ENCODE results near the gene PRDM16. TPM values are rescaled to one million over a fixed set of nuclear protein-coding genes. Genes with fewer than 3 reads are reported as not detected.
"Not testable (repeated sequence)": the region's sequence is repeated elsewhere in the genome, so short reads cannot be mapped to it uniquely, and the experiment has no call there.

Gene PRDM16
- polyA plus RNA-seq, 2 donors: 0.15 to 0.28 TPM

- no peaks in the 10 kb centered on the region for H3K4me1 ChIP-seq (ENCODE audit: control insufficient read depth in 2 of 2, insufficient read depth in 2 of 2, low read length in 1 of 2)
- H3K9me3 ChIP-seq (ENCODE audit: control insufficient read depth in 2 of 2, insufficient read depth in 1 of 2, low read depth in 1 of 2, low read length in 1 of 2): no peaks in the 10 kb centered on the region
- no peak overlapping the region for H3K4me3 ChIP-seq (ENCODE audit: low read depth in 1 of 2, low read length in 2 of 2)
- WGBS, 2 donors: 48 to 51% methylated on average over 30 of the region's 30 CpGs
- H3K36me3 ChIP-seq (ENCODE audit: control insufficient read depth in 2 of 2, insufficient read depth in 2 of 2, low read length in 1 of 2): no peaks in the 10 kb centered on the region
- no peak overlapping the region for H3K27ac ChIP-seq (ENCODE audit: low read depth in 2 of 2, low read length in 1 of 2)
- no peaks in the 10 kb centered on the region for H3K27me3 ChIP-seq (ENCODE audit: control insufficient read depth in 1 of 2, insufficient read depth in 2 of 2, low read length in 2 of 2)
Measured at GRCh38 chr1:3161176-3161840, 92.3 kb downstream of the PRDM16 start.

- H3K36me3 ChIP-seq (ENCODE audit: control insufficient read depth in 2 of 2, insufficient read depth in 2 of 2, low read length in 1 of 2): no peaks in the 10 kb centered on the region
- H3K9me3 ChIP-seq (ENCODE audit: control insufficient read depth in 2 of 2, insufficient read depth in 1 of 2, low read depth in 1 of 2, low read length in 1 of 2): no peaks in the 10 kb centered on the region
- 72 to 84% methylated on average over 27 of the region's 27 CpGs for WGBS, 2 donors
- H3K4me3 ChIP-seq (ENCODE audit: low read depth in 1 of 2, low read length in 2 of 2): no peak overlapping the region
- H3K27ac ChIP-seq (ENCODE audit: low read depth in 2 of 2, low read length in 1 of 2): no peak overlapping the region
- no peaks in the 10 kb centered on the region for H3K4me1 ChIP-seq (ENCODE audit: control insufficient read depth in 2 of 2, insufficient read depth in 2 of 2, low read length in 1 of 2)
- no peaks in the 10 kb centered on the region for H3K27me3 ChIP-seq (ENCODE audit: control insufficient read depth in 1 of 2, insufficient read depth in 2 of 2, low read length in 2 of 2)
Measured at GRCh38 chr1:3162322-3162882, 93.4 kb downstream of the PRDM16 start.

GRCh38 chr1:3163356-3163755 lies 94.4 kb downstream of the PRDM16 start:
- no peak overlapping the region for H3K4me3 ChIP-seq (ENCODE audit: low read depth in 1 of 2, low read length in 2 of 2)
- no peaks in the 10 kb centered on the region for H3K36me3 ChIP-seq (ENCODE audit: control insufficient read depth in 2 of 2, insufficient read depth in 2 of 2, low read length in 1 of 2)
- no peak overlapping the region for H3K27ac ChIP-seq (ENCODE audit: low read depth in 2 of 2, low read length in 1 of 2)
- H3K27me3 ChIP-seq (ENCODE audit: control insufficient read depth in 1 of 2, insufficient read depth in 2 of 2, low read length in 2 of 2): no peaks in the 10 kb centered on the region
- 73 to 82% methylated on average over 15 of the region's 15 CpGs for WGBS, 2 donors
- H3K4me1 ChIP-seq (ENCODE audit: control insufficient read depth in 2 of 2, insufficient read depth in 2 of 2, low read length in 1 of 2): no peaks in the 10 kb centered on the region
- no peaks in the 10 kb centered on the region for H3K9me3 ChIP-seq (ENCODE audit: control insufficient read depth in 2 of 2, insufficient read depth in 1 of 2, low read depth in 1 of 2, low read length in 1 of 2)

- 79 to 83% methylated on average over 21 of the region's 21 CpGs for WGBS, 2 donors
- H3K27me3 ChIP-seq (ENCODE audit: control insufficient read depth in 1 of 2, insufficient read depth in 2 of 2, low read length in 2 of 2): no peaks in the 10 kb centered on the region
- H3K27ac ChIP-seq (ENCODE audit: low read depth in 2 of 2, low read length in 1 of 2): no peak overlapping the region
- no peaks in the 10 kb centered on the region for H3K36me3 ChIP-seq (ENCODE audit: control insufficient read depth in 2 of 2, insufficient read depth in 2 of 2, low read length in 1 of 2)
- no peak overlapping the region for H3K4me3 ChIP-seq (ENCODE audit: low read depth in 1 of 2, low read length in 2 of 2)
- H3K9me3 ChIP-seq (ENCODE audit: control insufficient read depth in 2 of 2, insufficient read depth in 1 of 2, low read depth in 1 of 2, low read length in 1 of 2): no peaks in the 10 kb centered on the region
- no peaks in the 10 kb centered on the region for H3K4me1 ChIP-seq (ENCODE audit: control insufficient read depth in 2 of 2, insufficient read depth in 2 of 2, low read length in 1 of 2)
Measured at GRCh38 chr1:3164671-3165070, 95.7 kb downstream of the PRDM16 start.

GRCh38 chr1:3165189-3165588 lies 96.2 kb downstream of the PRDM16 start:
- not testable (repeated sequence) for H3K4me3 ChIP-seq (ENCODE audit: low read depth in 1 of 2, low read length in 2 of 2); H3K9me3 ChIP-seq (ENCODE audit: control insufficient read depth in 2 of 2, insufficient read depth in 1 of 2, low read depth in 1 of 2, low read length in 1 of 2); H3K27ac ChIP-seq (ENCODE audit: low read depth in 2 of 2, low read length in 1 of 2); H3K36me3 ChIP-seq (ENCODE audit: control insufficient read depth in 2 of 2, insufficient read depth in 2 of 2, low read length in 1 of 2); H3K4me1 ChIP-seq (ENCODE audit: control insufficient read depth in 2 of 2, insufficient read depth in 2 of 2, low read length in 1 of 2); H3K27me3 ChIP-seq (ENCODE audit: control insufficient read depth in 1 of 2, insufficient read depth in 2 of 2, low read length in 2 of 2)
- WGBS, 2 donors: 59 to 67% methylated on average over 1 of the region's 1 CpG

GRCh38 chr1:3166206-3166918 lies 97.4 kb downstream of the PRDM16 start:
- Histone ChIP-seq H3K27me3 (ENCODE audit: control insufficient read depth in 1 of 2, insufficient read depth in 2 of 2, low read length in 2 of 2) (no peaks in the 10 kb centered on the region), H3K27ac (ENCODE audit: low read depth in 2 of 2, low read length in 1 of 2) (no peak overlapping the region), H3K4me1 (ENCODE audit: control insufficient read depth in 2 of 2, insufficient read depth in 2 of 2, low read length in 1 of 2) (peaks cover 0 to 13% of the 10 kb centered on the region in 2 donors), H3K36me3 (ENCODE audit: control insufficient read depth in 2 of 2, insufficient read depth in 2 of 2, low read length in 1 of 2) (no peaks in the 10 kb centered on the region), H3K9me3 (ENCODE audit: control insufficient read depth in 2 of 2, insufficient read depth in 1 of 2, low read depth in 1 of 2, low read length in 1 of 2) (no peaks in the 10 kb centered on the region), H3K4me3 (ENCODE audit: low read depth in 1 of 2, low read length in 2 of 2) (no peak overlapping the region)
- 67 to 79% methylated on average over 32 of the region's 32 CpGs for WGBS, 2 donors

GRCh38 chr1:3167255-3167654 lies 98.3 kb downstream of the PRDM16 start:
- Histone ChIP-seq H3K9me3 (ENCODE audit: control insufficient read depth in 2 of 2, insufficient read depth in 1 of 2, low read depth in 1 of 2, low read length in 1 of 2) (no peaks in the 10 kb centered on the region), H3K4me3 (ENCODE audit: low read depth in 1 of 2, low read length in 2 of 2) (no peak overlapping the region), H3K27me3 (ENCODE audit: control insufficient read depth in 1 of 2, insufficient read depth in 2 of 2, low read length in 2 of 2) (no peaks in the 10 kb centered on the region), H3K4me1 (ENCODE audit: control insufficient read depth in 2 of 2, insufficient read depth in 2 of 2, low read length in 1 of 2) (peaks cover 0 to 18% of the 10 kb centered on the region in 2 donors), H3K27ac (ENCODE audit: low read depth in 2 of 2, low read length in 1 of 2) (no peak overlapping the region), H3K36me3 (ENCODE audit: control insufficient read depth in 2 of 2, insufficient read depth in 2 of 2, low read length in 1 of 2) (no peaks in the 10 kb centered on the region)
- 83% methylated on average over 14 of the region's 14 CpGs for WGBS, 2 donors

GRCh38 chr1:3168678-3169077 lies 99.7 kb downstream of the PRDM16 start:
- H3K4me3 ChIP-seq (ENCODE audit: low read depth in 1 of 2, low read length in 2 of 2): no peak overlapping the region
- no peaks in the 10 kb centered on the region for H3K27me3 ChIP-seq (ENCODE audit: control insufficient read depth in 1 of 2, insufficient read depth in 2 of 2, low read length in 2 of 2)
- no peaks in the 10 kb centered on the region for H3K9me3 ChIP-seq (ENCODE audit: control insufficient read depth in 2 of 2, insufficient read depth in 1 of 2, low read depth in 1 of 2, low read length in 1 of 2)
- 39 to 45% methylated on average over 8 of the region's 8 CpGs for WGBS, 2 donors
- H3K4me1 ChIP-seq (ENCODE audit: control insufficient read depth in 2 of 2, insufficient read depth in 2 of 2, low read length in 1 of 2): peaks cover 0 to 18% of the 10 kb centered on the region in 2 donors
- no peak overlapping the region for H3K27ac ChIP-seq (ENCODE audit: low read depth in 2 of 2, low read length in 1 of 2)
- no peaks in the 10 kb centered on the region for H3K36me3 ChIP-seq (ENCODE audit: control insufficient read depth in 2 of 2, insufficient read depth in 2 of 2, low read length in 1 of 2)

- no peak overlapping the region for H3K27ac ChIP-seq (ENCODE audit: low read depth in 2 of 2, low read length in 1 of 2)
- no peaks in the 10 kb centered on the region for H3K9me3 ChIP-seq (ENCODE audit: control insufficient read depth in 2 of 2, insufficient read depth in 1 of 2, low read depth in 1 of 2, low read length in 1 of 2)
- 59 to 64% methylated on average over 35 of the region's 35 CpGs for WGBS, 2 donors
- peaks cover 0 to 18% of the 10 kb centered on the region in 2 donors for H3K4me1 ChIP-seq (ENCODE audit: control insufficient read depth in 2 of 2, insufficient read depth in 2 of 2, low read length in 1 of 2)
- no peaks in the 10 kb centered on the region for H3K27me3 ChIP-seq (ENCODE audit: control insufficient read depth in 1 of 2, insufficient read depth in 2 of 2, low read length in 2 of 2)
- no peaks in the 10 kb centered on the region for H3K36me3 ChIP-seq (ENCODE audit: control insufficient read depth in 2 of 2, insufficient read depth in 2 of 2, low read length in 1 of 2)
- H3K4me3 ChIP-seq (ENCODE audit: low read depth in 1 of 2, low read length in 2 of 2): no peak overlapping the region
Measured at GRCh38 chr1:3169665-3170356, 100.8 kb downstream of the PRDM16 start.

Data from esophagus (tissue), 2 donors.